BJ (cell line): ENCODE measurements around the gene TXNDC8. TPM values are rescaled to one million over a fixed set of nuclear protein-coding genes. Genes with fewer than 3 reads are reported as not detected.

Source experiments
- CTCF ChIA-PET: fragments of 350-600 bp; formaldehyde crosslinking; extraction: SDS; loops from one replicate; lab custom pipeline; 2021; ENCODE audit warnings: antibody characterized with exemption, inconsistent platforms; lab: Yijun Ruan, JAX
- POLR2A ChIA-PET: fragments of 300-600 bp; sonication (Branson Sonifier 250); formaldehyde crosslinking; extraction: SDS; loops from one replicate; lab custom pipeline; 2021; ENCODE audit warnings: antibody characterized with exemption; lab: Charles Lee
- DNase-seq: peaks from one replicate; pipeline ENCODE4 v3.0.0-alpha.2; 2011; ENCODE audit warnings: low read depth
- H3K27me3 ChIP-seq: 2 replicates; pipeline ENCODE4 v1.6.0; 2011; ENCODE audit warnings: low read length; ENCODE audit not compliant: control insufficient read depth, insufficient read depth
- H3K36me3 ChIP-seq: 2 replicates; pipeline ENCODE4 v1.5.1; 2011; ENCODE audit warnings: low read length; ENCODE audit not compliant: control insufficient read depth, insufficient read depth
- H3K4me3 ChIP-seq: 2 replicates; pipeline ENCODE4 v1.5.1; 2011; ENCODE audit warnings: low read depth, mild to moderate bottlenecking, control low read depth, low read length
- CTCF ChIP-seq: IDR thresholded peaks from 2 replicates; pipeline ENCODE4 v1.5.1; 2011; ENCODE audit warnings: low read depth, mild to moderate bottlenecking, control low read depth, inconsistent platforms, low read length, moderate library complexity; ENCODE audit not compliant: insufficient read depth
- polyA plus RNA-seq: library from polyadenylated mRNA; depleted of rRNA; stranded (reverse); fragments of >200 nt; gene quantifications from 2 replicates; pipeline ENCODE4 v1.2.3, GENCODE V29; 2011

TXNDC8 gene
- polyA plus RNA-seq, 1 experiment, result not detected

GRCh38 chr9:110291921-110292557 is 45.6 kb downstream of the TXNDC8 start:
- Histone ChIP-seq H3K27me3 (peaks cover 2% of the 10 kb centered on the region), H3K4me3 (no peak overlapping the region), H3K36me3 (no peaks in the 10 kb centered on the region)
- ChIA-PET POLR2A (no interaction called here), CTCF (no interaction called here)
- TF ChIP-seq CTCF, result no peak
- no peak for DNase-seq

- no peak for TF ChIP-seq CTCF
- Histone ChIP-seq H3K27me3 (no peaks in the 10 kb centered on the region), H3K36me3 (no peaks in the 10 kb centered on the region), H3K4me3 (no peak overlapping the region)
- DNase-seq, result no peak
- POLR2A ChIA-PET, result no interaction called here
- CTCF ChIA-PET, result no interaction called here
Measured at GRCh38 chr9:110290001-110290400, 47.7 kb downstream of the TXNDC8 start.

- H3K36me3 ChIP-seq, result no peaks in the 10 kb centered on the region
- no peaks in the 10 kb centered on the region for H3K27me3 ChIP-seq
- H3K4me3 ChIP-seq, result no peak overlapping the region
- CTCF ChIA-PET, result no interaction called here
- no peak for TF ChIP-seq CTCF
- DNase-seq, result no peak
- POLR2A ChIA-PET, result no interaction called here
Measured at GRCh38 chr9:110288503-110288902, 49.2 kb downstream of the TXNDC8 start.

GRCh38 chr9:110287289-110287680 is 50.4 kb downstream of the TXNDC8 start:
- no peak for TF ChIP-seq CTCF
- Histone ChIP-seq H3K27me3 (no peaks in the 10 kb centered on the region), H3K4me3 (no peak overlapping the region), H3K36me3 (no peaks in the 10 kb centered on the region)
- CTCF ChIA-PET, result interaction anchor here (1.1 kb wide), 1 partner anchor 10 kb away, joined by 4 read pairs; no protein-coding TSS in a partner anchor
- POLR2A ChIA-PET, result no interaction called here
- DNase-seq, result no peak

GRCh38 chr9:110284211-110284844 is 53.3 kb downstream of the TXNDC8 start:
- no peak overlapping the region for H3K4me3 ChIP-seq
- no peaks in the 10 kb centered on the region for H3K36me3 ChIP-seq
- CTCF ChIA-PET, result interaction anchor here (1.5 kb wide), 1 partner anchor 10 kb away, joined by 3 read pairs; no protein-coding TSS in a partner anchor
- no peaks in the 10 kb centered on the region for H3K27me3 ChIP-seq
- DNase-seq, result no peak
- no peak for TF ChIP-seq CTCF
- POLR2A ChIA-PET, result no interaction called here
